GM12873 (cell line): ENCODE measurements around the gene IL6R.

Experiments used
- TF ChIP-seq, protein P1 (sequence below): IDR thresholded peaks from 2 replicates; pipeline ENCODE4 v1.5.1; 2012; ENCODE audit warnings: low read depth, mild to moderate bottlenecking, moderate library complexity, low read length, control low read depth; ENCODE audit not compliant: insufficient read depth; ENCODE audit errors: missing control alignments

The IL6R gene

DNA sequence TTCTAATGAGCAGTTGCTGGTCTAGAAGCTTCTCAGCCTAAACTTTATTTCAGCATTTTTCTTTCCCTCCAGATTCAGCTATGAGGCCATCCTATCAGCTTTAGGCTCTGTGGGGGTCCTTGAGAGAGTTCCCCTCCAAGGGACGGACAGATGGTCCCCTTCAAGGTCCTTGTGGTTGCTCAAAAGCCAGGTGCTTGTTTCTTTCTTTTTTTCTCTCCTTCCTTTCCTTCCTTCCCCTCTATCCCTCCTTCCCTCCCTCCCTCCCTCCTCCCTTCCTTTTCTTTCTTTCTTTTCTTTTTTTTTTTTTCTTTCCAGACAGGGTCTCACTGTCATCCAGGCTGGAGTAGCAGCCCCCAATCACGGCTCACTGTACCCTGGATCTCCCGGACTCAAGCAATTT is 1.2 kb upstream of the IL6R start:
- TF ChIP-seq, protein P1, sequence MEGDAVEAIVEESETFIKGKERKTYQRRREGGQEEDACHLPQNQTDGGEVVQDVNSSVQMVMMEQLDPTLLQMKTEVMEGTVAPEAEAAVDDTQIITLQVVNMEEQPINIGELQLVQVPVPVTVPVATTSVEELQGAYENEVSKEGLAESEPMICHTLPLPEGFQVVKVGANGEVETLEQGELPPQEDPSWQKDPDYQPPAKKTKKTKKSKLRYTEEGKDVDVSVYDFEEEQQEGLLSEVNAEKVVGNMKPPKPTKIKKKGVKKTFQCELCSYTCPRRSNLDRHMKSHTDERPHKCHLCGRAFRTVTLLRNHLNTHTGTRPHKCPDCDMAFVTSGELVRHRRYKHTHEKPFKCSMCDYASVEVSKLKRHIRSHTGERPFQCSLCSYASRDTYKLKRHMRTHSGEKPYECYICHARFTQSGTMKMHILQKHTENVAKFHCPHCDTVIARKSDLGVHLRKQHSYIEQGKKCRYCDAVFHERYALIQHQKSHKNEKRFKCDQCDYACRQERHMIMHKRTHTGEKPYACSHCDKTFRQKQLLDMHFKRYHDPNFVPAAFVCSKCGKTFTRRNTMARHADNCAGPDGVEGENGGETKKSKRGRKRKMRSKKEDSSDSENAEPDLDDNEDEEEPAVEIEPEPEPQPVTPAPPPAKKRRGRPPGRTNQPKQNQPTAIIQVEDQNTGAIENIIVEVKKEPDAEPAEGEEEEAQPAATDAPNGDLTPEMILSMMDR: no peak

DNA sequence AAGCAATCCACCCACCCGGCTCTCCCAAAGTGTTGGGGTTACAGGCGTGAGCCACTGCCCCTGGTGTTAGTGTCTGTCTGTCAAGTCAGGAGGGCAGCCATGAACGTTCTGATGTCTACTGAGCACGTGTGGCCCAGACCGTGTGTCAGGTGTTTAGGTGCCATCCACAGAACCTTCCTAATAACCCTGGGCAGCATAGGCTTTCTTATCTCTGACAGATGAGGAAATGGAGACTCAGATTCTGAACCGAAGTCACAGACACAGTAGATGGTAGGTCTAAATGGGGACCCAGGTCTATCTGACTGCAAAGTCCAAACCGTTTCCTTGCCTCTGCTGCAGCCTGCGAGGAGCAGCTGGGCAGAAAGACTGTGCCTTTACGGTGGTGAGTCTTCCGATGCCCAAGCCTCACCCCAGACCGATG is 622 bp upstream of the IL6R start:
- TF ChIP-seq, protein P1: no peak

DNA sequence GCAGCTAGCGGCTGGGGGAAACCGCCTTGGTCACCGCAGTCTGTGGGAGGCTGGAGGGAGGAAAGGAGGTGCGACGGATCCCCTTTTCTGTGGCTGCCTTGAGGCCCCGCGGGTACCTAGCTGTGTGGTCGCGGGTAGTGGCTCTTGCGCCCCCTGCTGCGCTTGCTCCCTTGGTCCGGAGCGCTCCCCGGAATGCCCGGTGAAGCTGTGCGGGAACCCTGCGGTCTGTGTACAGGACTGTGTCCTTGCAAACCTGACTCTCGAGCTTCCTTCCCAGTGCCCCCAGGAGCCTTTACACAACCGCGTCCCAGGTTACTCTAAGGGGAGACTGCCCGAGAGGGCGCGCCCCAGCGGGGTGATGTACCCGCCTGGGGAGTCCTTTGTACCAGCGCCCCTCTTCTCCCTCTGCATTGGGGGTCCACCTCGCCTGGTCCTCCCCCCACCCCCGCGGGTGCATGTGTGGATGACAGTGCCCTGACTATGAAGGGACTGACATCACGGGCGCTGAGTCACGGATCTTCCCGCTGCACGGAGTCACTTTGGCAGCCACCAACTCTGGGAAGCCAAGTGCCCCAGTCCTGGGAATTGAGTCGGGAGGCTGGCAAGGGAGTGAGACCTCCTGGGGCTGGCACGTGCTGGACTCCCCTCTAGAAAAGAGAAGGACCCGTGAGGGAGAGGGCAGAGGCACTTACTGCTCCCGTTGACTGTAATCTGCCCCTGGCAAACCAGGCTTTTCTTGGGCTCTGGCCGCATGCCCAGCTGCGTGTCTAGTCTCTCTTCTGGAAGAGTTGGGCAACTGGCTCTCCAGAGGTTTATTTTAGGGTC is 816 bp downstream of the IL6R start:
- TF ChIP-seq, protein P1: peak; percentile 56

DNA sequence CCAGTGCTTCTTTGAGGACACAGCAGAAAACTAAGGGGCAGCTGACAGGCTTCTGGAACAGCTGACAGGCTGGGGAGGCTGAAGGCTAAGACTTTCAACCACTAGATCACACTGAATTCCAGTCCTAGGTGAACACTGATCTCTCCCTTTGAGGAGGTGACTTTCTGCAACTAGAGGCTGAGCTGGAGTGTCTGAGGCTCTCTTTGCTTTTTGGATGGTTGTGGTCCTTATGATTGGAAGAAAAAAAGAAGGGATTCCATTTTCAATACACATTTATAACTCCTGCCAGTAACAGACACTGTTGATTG is 1.4 kb downstream of the IL6R start:
- TF ChIP-seq, protein P1: no peak

DNA sequence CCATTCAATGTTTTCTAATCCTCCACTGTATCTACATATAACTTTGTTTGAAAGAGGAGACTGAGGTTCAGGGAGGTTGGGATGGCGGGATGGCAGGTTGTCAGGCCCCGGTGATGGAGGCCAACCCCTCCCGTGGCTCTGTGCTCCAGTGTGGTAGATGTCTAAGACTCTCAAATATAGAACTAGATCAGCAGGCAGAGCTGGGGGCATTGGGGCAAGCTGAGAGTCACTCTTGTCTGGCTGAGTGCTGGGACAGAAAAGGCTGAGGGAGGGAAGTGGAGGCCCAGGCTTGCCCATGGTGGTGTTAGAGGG is 1.7 kb downstream of the IL6R start:
- TF ChIP-seq, protein P1: no peak

DNA sequence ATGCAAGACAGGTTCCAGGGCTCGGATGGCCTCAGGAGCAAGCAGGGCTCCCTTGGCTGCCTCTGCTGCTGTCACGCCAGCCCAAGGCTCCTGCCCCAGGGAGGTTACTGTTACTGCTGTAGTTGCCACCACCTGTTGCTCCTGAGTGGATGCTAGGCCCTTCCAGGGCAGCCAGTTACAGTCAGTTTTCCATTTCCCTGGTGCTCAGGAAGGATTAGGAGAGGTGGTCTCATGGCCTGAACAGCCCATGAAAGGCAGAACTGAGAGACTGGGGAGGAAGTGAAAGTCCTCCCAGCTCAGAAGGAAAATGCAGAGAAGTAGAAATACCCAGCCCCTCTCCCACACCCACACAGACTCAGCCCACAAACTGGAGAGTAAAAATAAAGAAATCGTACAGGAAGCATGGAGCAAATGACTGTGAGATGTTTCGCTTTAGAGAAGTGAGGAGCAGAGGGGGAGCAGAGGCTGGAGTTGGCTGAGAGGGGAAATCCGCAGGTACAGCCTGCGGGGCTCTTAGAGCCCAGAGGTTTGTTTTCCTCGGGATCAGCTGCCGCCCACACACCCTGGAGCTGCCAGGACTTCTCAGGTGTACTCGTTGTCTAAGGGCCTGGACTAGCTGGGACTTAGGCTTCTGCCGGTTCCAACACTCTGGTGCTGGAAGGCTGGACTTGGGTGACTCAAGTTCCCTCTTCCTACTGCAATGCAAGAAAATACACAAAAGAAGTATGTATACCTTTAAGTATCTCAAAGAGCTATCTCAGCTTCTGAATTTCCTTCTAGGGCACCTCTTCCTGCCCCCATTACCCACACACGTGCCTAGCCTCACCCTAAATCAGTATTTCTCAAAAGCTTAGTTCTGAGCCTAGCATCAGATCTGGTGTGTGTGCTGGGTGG is 2.3 kb downstream of the IL6R start:
- TF ChIP-seq, protein P1: no peak

DNA sequence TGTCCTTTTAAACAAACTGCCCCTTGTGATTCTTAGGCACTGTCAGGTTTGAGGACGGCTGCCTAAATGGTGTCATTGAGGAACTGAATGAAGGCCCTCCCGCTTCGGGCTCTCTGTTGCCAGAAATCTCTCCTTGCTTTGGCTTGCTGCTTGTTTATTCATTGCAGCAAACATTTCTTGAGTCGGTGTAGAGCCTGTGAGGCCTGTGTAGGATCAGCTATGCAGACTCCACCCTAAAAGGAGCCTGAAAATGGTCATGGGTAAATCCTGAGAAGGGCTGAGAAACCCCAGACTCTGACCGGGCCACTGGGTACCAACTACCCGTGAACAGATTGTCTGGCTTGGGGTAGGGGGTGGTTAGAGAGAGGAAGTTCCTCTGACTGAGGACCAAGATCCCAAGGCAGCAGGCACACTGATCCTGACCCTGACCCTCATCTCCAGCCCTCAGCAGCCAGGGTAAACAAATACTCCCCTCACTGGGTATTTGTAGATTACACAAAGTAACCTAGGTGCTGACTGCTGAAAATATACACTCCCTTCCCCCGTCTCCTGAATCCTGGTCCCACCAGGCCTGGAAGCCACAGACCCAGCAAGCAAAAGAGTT is 3.1 kb downstream of the IL6R start:
- TF ChIP-seq, protein P1: no peak
